Kidney tubule cell (primary cell): ENCODE measurements around the gene PLCH1.

ENCODE experiments used
- DNase-seq: peaks from one replicate; pipeline ENCODE4 v3.0.0-alpha.2; 2018; ENCODE audit warnings: low spot score

The PLCH1 gene

DNA sequence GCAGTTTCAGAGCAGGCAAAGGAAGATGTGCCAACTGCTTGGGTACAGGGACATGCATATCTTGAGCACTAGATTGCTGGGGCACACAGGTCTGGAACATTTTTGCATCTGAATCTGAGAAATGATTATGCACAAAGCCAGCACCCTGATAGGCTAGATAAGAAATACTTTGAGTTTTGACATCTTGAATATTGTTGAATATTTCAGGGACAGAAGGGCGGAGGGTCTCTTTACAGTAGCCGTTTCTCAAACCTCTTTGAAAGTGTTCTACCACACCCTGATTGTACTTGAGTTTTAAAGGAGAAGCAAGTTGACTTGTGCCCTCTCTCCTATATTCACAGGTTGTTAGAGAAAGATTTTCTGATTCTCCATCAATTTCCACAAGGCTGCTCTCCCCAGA is 263.3 kb downstream of the PLCH1 start:
- DNase-seq = no peak

DNA sequence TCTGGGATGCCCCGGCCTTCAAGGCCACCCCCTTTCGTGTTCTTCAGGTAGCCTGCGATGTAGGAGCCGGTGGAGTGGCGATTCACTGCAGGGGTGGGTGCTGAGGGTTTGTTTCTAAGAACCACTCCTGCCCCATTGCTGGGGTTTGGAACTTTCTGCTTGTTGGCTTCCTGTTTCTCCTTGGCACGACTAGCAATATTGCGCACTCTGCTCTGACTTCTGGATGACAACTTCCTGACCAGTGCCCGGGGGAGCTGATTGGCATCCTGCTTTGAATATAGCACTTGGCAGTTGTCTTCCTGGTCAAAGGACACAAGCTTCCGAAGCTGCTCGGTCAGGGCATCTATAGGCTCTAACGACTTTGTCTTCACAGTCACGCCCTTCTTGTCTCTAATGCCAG is 263.8 kb downstream of the PLCH1 start:
- DNase-seq = no peak

GRCh38 chr3:155465664-155466063 is 279.2 kb downstream of the PLCH1 start:
- DNase-seq = no peak

DNA sequence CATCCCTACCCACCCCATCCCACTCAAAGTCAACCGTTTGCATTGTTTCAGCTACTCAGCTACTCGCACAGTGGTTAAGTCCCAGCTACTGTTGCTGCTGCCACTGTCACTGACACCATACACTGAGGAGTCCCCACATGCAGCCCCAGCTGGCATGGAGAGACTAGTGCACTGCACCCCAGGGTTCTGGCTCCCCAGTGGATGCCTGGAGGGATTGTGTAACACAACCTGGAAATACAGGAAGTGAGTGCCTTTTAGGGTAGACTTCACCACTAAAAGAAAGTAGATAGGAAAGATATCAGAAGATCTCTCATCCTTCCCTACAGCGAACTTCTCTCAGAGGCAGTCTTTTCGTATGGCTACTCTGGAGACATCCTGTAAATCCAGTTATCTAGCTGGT is 282.2 kb downstream of the PLCH1 start:
- DNase-seq = no peak

- DNase-seq = no peak
Measured at GRCh38 chr3:155457591-155457990, 287.3 kb downstream of the PLCH1 start.

GRCh38 chr3:155455765-155456164 is 289.1 kb downstream of the PLCH1 start:
- DNase-seq = no peak

DNA sequence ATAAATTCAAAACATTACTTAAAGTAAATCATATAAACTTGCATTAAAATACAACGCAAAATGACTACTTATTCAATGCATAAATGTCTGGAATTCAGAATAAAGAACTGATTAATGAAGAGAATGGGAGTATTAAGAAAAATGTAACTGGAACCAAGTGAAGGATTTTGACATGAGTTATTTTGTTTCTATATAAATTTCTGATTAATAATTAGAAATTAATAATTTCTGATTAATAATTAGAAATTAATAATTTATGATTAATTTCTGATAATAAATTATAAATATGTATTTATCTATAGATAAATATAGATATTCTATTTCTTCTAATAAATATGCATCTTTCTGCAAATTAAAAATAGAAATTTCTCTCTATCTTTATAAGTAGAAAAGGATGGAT is 291.4 kb downstream of the PLCH1 start:
- DNase-seq = no peak

- DNase-seq = no peak
Measured at GRCh38 chr3:155449613-155450267, 295.1 kb downstream of the PLCH1 start.

- DNase-seq = no peak
Measured at GRCh38 chr3:155448531-155448930, 296.3 kb downstream of the PLCH1 start.

DNA sequence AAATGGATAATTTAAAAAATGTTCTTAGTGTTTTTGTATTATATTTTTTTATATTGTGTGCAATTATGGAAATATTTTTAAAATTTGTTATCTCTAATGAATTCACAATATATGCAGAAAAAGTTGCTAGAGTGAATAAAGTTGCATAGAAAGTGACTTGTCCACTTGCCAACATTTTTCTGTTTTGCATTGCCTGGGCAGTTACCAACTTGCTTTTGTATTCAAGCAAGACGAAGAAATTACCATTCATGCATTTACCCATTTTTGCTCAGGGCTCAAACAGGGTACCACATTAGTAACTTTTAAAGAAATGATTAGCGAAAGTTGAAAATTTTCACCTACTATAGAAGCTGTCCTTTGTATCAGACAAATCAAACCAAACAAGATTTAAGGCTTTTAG is 298.5 kb downstream of the PLCH1 start:
- no peak for DNase-seq

DNA sequence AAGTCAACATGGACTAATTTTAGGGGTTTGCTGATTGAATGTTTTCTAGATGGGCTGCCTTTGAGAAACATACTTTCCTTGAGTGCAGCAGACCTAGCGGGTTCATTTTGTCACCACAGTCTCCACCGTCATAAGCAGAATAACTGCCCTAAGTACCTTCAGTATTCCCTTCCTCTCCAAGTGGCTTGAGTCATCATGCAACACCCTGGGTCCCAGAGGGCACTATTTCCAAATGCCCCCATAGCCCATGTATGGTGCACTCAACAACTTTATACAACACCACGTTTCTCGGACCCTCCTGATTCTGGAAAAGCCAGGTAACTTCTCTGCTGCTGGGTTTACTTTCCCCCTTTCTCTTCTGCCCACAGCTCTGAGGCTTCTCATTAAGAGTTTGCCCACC is 300.1 kb downstream of the PLCH1 start:
- no peak for DNase-seq

GRCh38 chr3:155443815-155444214 is 301.1 kb downstream of the PLCH1 start:
- no peak for DNase-seq

GRCh38 chr3:155442072-155442471 is 302.8 kb downstream of the PLCH1 start:
- DNase-seq = no peak

DNA sequence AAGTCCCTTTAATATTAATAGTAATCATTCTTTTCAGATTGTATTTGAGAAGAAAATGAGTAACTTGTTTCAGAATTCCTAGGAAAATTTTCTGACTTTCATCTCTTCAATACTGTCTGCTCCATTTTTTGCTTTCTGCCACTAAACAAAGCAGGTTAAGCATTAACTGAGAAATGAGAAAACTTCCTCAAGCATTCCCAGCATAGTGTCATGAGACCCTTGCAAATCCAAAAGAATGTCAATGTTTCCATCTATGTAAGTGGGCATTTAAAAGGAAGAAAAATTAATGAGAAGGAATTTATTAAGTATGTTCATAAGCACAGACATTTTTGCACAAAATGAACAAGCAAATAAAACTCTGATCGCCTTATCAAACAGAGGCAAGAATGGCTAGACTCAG is 303.4 kb downstream of the PLCH1 start:
- peak; percentile 51 for DNase-seq

GRCh38 chr3:155441026-155441425 is 303.8 kb downstream of the PLCH1 start:
- DNase-seq = peak; percentile 11

GRCh38 chr3:155435821-155436220 is 309.1 kb downstream of the PLCH1 start:
- DNase-seq = no peak

DNA sequence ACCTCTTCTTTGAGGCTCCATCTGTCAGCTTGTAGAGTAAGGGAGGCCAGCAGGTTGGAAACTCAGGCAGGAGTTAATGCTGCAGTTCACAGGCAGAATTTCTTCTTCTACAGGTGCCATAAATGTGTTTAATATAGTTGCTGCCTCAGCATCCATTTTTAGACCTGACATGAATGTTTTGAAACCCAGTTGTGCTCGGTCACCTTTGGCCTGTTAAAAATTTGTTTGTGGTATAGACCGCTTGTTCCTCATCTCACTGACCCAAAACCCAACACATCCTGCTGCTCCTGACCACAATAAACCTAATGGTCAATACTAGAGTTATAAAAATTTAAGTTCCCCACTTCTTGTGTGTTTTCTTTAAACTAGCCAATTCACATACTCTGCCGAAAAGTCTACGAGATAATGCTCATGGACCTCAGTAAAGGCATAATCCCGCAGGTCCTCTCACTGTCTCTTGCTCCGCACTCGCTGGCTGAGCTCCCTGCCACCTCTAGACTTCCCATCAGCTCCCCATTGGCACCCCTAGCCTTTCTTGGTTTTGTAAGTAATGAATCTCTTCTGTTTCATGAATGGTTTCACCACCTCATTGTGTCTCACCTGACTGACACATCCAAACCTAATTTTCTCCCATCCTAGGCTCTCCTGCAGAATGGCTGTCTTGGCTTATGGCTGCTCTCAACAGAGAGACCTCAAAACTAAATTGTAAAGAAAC is 312.9 kb downstream of the PLCH1 start:
- DNase-seq = no peak

DNA sequence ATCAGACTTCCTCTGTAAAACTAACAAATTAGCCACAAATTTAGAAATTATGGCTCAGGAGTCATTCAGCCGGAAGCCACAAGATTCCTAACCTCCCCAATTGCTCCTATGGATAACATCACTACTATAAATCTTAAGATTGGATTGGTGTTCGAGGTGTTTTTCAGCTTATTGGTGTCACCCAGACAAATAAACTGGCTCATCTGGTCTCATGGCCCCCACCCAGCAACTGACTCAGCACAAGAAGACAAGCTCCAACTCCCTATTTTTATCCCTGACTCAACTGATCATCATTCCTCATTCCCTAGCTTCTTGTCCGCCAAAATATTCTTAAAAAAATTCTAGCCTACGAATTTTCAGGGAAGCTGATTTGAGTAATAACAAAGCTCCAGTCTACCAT is 316.3 kb downstream of the PLCH1 start:
- no peak for DNase-seq

DNA sequence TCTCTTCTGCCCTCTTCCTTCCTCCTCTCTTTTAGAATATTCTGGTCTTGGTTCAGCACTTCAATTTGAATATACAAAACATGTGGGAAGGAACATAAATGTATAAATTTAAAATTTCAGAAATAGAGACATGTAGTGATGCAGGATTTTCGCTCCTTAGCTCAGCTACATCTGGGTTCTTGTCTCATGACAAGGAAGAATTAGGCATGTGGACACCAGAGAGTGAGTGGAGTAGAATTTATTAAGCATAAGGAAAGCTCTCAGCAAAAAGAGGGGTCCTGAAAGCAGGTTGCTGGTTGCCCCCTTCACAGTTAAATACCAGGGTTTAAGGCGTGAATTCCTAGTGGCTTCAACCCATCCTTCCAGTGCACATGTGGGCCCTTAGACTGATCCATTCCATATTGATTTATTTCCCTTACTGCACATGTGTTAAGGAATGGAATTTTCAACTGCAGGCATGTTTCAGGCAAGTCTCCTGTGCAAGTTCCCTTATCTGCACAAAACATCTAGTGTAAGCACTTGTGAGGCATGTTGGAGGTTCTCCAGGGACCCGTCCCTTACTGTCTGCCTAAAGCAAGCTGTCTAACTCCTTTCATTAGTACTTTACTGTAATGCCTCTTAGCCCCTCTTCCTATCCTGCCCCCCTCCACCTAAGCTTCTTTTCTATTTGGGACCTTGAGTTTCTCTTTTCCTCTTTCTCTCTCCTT is 318.2 kb downstream of the PLCH1 start:
- no peak for DNase-seq

DNA sequence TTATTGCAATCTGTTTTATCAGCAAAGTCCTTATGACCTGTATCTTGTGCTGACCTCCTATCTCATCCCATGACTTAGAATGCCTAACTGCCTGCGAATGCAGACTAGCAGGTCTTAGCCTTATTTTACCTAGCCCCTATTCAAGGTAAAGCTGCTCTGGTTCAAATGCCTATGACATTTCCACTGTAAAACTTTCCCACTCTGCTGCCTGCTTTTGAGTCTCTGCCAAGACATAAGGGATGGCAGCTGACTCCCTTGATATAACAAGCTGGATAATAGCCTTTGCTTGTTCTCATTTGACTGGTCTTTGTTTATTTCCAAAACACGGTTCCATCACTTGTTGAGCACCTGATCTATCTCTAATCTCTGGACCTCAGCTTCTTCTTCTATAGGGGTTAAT is 319.5 kb downstream of the PLCH1 start:
- no peak for DNase-seq

DNA sequence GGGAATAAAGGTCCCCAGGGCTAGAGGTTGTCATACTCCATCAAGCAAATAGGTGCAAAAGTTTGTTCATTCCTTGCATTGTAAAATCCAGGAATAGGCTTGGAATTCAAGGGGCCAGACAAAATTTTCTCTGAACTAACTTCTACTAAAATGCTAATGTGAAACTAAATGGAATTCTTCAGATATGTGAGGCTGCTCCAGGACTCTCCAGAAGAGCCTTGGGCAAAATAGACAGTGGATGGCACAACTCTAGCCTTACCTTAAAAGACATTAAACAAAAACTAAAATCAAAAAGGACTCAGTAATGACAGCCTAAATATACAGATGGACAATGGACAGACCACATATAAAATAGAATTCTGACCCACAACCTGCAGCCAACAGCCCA is 320.6 kb downstream of the PLCH1 start:
- DNase-seq = no peak

DNA sequence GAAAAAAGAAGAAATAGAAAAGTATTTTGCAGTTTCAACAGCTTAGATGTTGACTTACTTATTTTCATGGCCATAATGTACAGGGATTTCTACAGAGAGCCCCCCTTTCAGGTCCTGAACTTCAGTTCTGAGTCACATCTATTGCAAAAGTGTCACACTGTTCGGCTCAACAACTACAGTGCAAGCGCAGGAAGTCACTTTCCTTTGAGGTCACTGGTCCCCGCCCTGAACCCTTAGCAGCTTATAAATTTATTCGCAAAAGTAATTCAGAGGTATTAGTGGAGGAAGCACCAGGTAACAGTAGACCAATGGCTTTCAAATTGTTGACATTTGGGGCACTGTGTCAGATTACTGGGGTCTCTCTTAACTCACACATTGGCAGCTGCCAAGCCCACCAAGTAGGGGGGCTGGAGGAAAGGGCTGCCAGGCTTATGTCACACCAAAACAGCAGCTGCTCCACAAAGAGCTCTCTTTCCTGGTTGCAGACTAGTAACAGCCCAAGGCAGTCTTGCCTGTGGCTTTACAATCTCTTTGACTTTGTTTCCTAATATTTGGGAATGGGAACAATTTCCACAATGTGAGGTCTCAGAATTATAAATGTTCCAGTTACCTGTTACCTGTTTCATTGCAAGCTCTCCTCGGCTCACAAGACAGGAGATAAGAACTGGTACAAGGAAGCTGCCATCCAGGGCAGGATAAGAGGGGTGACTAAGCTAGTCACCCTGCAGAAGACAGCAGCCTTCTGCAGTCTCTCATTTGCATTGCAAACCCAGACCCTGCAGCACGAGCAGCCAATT is 321.1 kb downstream of the PLCH1 start:
- DNase-seq = peak; percentile 53
